RWPE1 (cell line): ENCODE results near the gene ACSS3.

Source experiments
- CTCF ChIA-PET: fragments of 350-600 bp; sonication (Branson Sonifier 250); formaldehyde crosslinking; extraction: SDS; loops from one replicate; lab custom pipeline; 2021; lab: Yijun Ruan, JAX
- POLR2A ChIA-PET: fragments of 400-600 bp; formaldehyde crosslinking; extraction: SDS; loops from one replicate; lab custom pipeline; 2020; ENCODE audit warnings: antibody characterized with exemption; ENCODE audit not compliant: low non-redundant PET; lab: Yijun Ruan, JAX
- DNase-seq: peaks from one replicate; pipeline ENCODE4 v3.0.0; 2012; ENCODE audit warnings: low spot score
- H3K27ac ChIP-seq: fragments of 450-650 bp; 2 replicates; pipeline ENCODE4 v1.5.1; 2017
- TF ChIP-seq, protein P1 (sequence below): fragments of 450-650 bp; conservative IDR thresholded peaks from 2 replicates; pipeline ENCODE4 v1.5.1; 2017; ENCODE audit warnings: low read depth, mild to moderate bottlenecking

The ACSS3 gene

GRCh38 chr12:81224626-81225025 lies 146.7 kb downstream of the ACSS3 start:
- POLR2A ChIA-PET: no interaction called here
- TF ChIP-seq, protein P1, sequence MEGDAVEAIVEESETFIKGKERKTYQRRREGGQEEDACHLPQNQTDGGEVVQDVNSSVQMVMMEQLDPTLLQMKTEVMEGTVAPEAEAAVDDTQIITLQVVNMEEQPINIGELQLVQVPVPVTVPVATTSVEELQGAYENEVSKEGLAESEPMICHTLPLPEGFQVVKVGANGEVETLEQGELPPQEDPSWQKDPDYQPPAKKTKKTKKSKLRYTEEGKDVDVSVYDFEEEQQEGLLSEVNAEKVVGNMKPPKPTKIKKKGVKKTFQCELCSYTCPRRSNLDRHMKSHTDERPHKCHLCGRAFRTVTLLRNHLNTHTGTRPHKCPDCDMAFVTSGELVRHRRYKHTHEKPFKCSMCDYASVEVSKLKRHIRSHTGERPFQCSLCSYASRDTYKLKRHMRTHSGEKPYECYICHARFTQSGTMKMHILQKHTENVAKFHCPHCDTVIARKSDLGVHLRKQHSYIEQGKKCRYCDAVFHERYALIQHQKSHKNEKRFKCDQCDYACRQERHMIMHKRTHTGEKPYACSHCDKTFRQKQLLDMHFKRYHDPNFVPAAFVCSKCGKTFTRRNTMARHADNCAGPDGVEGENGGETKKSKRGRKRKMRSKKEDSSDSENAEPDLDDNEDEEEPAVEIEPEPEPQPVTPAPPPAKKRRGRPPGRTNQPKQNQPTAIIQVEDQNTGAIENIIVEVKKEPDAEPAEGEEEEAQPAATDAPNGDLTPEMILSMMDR: no peak

DNA sequence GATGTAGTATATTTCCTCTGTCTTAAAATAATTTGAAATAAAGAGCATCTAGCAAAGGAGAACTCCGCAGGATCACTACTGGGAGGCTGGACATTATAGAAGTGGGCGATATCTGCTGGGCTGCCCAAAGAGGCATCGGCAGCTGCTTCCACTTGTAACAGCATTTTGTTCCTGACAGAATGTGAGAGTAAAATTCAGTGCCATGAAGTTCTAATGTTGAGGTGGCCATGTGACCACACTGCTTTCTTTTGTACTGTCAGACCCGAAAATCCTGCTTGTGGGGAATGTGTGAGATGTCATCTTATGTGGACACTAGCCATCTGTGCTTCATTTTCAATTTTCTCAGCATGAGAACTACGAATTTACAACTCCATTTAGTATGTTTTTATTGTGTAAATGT lies 151.9 kb downstream of the ACSS3 start:
- H3K27ac ChIP-seq: no peak overlapping the region
- ChIA-PET POLR2A (no interaction called here), CTCF (no interaction called here)
- TF ChIP-seq, protein P1: no peak
- no peak for DNase-seq

More at GRCh38 chr12:81224626-81225025, 146.7 kb downstream of the ACSS3 start:
- CTCF ChIA-PET: no interaction called here
- no peak overlapping the region for H3K27ac ChIP-seq
- DNase-seq: no peak

DNA sequence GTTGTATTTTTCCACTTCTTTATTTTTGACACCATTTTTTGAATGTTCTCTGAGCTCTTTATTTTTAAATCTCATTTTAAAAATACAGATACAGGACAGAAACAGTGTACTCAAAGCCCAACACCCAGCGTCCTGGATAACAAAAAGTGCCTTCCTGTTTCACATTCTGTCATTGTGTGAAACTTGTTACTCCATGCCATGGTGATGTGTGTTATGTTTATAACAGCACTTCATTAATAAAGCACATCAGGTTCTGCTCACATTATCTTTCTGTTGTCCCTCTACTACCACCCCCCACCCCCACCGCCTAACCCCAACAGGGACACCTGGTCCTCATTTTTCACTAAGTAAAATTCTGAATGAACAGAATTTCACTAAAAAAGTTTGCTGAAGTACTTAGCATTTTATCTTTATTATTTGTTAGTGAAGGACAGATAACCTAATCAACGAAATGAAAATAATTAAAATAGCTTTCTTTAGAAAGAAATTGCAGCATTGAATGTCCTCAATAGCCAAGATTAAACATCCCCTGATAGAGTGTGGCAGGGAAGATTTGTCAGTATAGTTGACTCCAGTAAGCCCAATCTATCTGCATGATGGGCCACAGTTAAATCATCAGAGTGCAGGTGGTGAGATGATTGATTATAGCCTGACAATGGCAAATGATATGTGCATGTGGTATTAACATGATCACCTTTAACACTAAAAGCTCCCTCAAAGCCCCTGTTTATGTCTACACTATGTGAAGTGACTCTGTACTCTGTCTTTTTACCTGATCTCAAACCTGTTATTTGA lies 153.9 kb downstream of the ACSS3 start:
- H3K27ac ChIP-seq: no peak overlapping the region
- CTCF ChIA-PET: no interaction called here
- TF ChIP-seq, protein P1: no peak
- no peak for DNase-seq
- POLR2A ChIA-PET: no interaction called here

- ChIA-PET CTCF (no interaction called here), POLR2A (no interaction called here)
- TF ChIP-seq, protein P1: no peak
- DNase-seq: no peak
- H3K27ac ChIP-seq: no peak overlapping the region
Measured at GRCh38 chr12:81245458-81245857, 167.6 kb downstream of the ACSS3 start.

- TF ChIP-seq, protein P1: no peak
- CTCF ChIA-PET: no interaction called here
- no peak overlapping the region for H3K27ac ChIP-seq
- POLR2A ChIA-PET: no interaction called here
- no peak for DNase-seq
Measured at GRCh38 chr12:81245907-81246570, 168.2 kb downstream of the ACSS3 start.

DNA sequence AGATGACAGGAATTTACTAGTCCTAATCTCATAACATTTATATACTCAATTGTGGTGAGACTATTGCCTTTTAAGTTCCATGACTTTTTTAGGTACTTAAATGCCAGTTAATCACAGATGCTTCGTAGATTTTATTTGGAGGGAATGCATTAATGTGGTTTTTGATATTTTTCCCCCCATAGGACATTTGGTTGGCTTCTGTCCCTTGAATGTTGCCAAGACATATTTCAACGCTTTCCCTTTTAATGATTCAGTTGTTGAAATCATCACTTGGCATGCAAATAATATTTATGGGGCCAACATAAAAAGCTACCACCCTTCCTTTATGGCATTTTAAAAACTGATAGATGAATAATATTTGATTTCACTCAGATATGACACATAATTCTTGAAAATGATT lies 172.1 kb downstream of the ACSS3 start:
- TF ChIP-seq, protein P1: no peak
- H3K27ac ChIP-seq: no peak overlapping the region
- CTCF ChIA-PET: no interaction called here
- DNase-seq: no peak
- POLR2A ChIA-PET: no interaction called here
